SJCRH30 (cell line): ENCODE results near the gene SH3GL2. TPM values are rescaled to one million over a fixed set of nuclear protein-coding genes. Genes with fewer than 3 reads are reported as not detected.

ENCODE experiments used
- DNase-seq, 2 experiments: peaks; one replicate each; pipeline ENCODE4 v3.0.0-alpha.2; 2015 to 2020
- H3K27ac ChIP-seq: fragments of 250-450 bp; sonication (Bioruptor Pico); 2 replicates; pipeline ENCODE4 v1.5.1; 2020; ENCODE audit warnings: mild to moderate bottlenecking, moderate library complexity
- H3K27me3 ChIP-seq: fragments of 250-450 bp; sonication (Bioruptor Pico); 2 replicates; pipeline ENCODE4 v1.5.1; 2020; ENCODE audit warnings: mild to moderate bottlenecking, moderate library complexity
- H3K36me3 ChIP-seq: fragments of 250-450 bp; sonication (Bioruptor Pico); 2 replicates; pipeline ENCODE4 v1.5.1; 2020; ENCODE audit warnings: mild to moderate bottlenecking, moderate library complexity
- H3K4me1 ChIP-seq: fragments of 250-450 bp; sonication (Bioruptor Pico); 2 replicates; pipeline ENCODE4 v1.5.1; 2020; ENCODE audit warnings: mild to moderate bottlenecking, moderate library complexity
- H3K4me3 ChIP-seq: fragments of 250-450 bp; sonication (Bioruptor Pico); 2 replicates; pipeline ENCODE4 v1.5.1; 2020; ENCODE audit warnings: mild to moderate bottlenecking, moderate library complexity
- H3K9me3 ChIP-seq: fragments of 250-450 bp; sonication (Bioruptor Pico); replicated peaks from 2 replicates; pipeline ENCODE4 v1.5.1; 2020; ENCODE audit warnings: mild to moderate bottlenecking, moderate library complexity
- total RNA-seq: library from RNA; depleted of rRNA; stranded (reverse); fragments of >200 nt; shearing (Covaris generic); gene quantifications from 2 replicates; pipeline ENCODE4 v1.2.3, GENCODE V29; 2014

Gene SH3GL2
- total RNA-seq, 1 experiment from 2014 or later: 0.10 TPM

DNA sequence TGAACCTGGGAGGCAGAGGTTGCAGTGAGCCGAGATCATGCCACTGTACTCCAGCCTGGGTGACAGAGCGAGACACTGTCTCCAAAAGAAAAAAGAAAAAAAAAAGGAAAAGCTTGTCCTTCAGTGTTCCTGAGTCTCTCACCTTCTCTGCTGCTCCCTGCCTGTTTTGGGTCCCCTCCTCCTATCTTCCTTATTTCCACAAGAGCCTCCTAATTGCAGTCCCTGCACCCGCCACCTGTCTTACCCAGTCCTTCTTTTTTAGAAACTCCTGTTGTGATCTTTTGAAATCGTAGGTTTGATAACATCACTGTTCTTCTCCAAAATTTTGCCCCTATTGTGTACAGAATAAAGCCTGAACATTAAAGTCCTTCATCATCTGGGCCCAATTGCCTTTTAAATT lies 234.9 kb downstream of the SH3GL2 start:
- Histone ChIP-seq H3K4me1 (no peaks in the 10 kb centered on the region), H3K4me3 (no peak overlapping the region), H3K9me3 (no peaks in the 10 kb centered on the region), H3K36me3 (no peaks in the 10 kb centered on the region), H3K27ac (no peak overlapping the region), H3K27me3 (no peaks in the 10 kb centered on the region)
- DNase-seq: no peak

DNA sequence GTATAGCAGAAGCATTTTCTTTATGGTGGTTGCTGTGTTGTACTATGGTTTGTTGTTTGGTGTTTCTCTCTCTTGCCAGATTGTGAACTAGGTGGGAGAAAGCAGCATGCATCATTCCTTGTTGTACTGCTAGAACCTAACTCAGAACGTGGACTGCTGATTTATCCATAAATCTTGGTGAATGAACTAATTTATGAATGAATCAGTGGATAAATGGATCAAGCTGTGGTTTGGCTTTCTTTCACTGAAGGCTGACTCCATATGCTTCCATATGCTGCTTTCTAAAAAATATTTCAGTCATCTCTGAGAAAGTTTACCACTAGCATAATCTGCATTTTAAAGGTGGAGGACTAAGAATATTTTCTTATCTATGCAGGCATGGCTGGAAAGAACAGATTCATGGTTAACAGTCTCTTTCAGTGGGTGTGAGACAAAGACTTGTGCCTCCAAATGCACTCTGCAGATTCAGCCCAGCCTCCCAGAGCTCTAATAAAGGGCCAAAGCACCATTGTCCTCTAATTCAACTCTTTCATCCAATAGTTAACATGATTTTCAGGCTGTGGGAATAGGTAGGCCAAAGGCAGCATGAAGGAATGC lies 237.7 kb downstream of the SH3GL2 start:
- Histone ChIP-seq H3K9me3 (no peaks in the 10 kb centered on the region), H3K4me1 (no peaks in the 10 kb centered on the region), H3K36me3 (no peaks in the 10 kb centered on the region), H3K27ac (no peak overlapping the region), H3K27me3 (no peaks in the 10 kb centered on the region), H3K4me3 (no peak overlapping the region)
- no peak for DNase-seq

DNA sequence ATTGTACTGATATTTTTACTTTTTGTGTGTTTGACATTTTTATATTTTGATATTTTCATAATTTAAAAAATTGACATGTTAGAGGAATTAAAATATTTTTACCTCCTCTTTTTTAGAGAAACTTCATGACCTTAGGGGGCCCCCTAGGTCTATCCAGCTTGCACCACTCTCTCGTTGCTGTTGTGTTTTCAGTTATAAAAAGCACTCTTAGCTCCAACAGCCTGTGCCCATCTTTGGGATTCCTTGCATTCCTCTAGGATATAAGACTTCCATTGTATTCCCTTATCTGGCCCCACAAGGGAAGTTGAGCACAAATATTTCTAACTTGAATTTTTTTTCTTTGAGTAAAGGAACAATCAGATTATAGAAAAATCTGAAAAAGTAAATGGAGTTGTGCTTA lies 245.3 kb downstream of the SH3GL2 start:
- peak; percentile 27 to 43 for DNase-seq

DNA sequence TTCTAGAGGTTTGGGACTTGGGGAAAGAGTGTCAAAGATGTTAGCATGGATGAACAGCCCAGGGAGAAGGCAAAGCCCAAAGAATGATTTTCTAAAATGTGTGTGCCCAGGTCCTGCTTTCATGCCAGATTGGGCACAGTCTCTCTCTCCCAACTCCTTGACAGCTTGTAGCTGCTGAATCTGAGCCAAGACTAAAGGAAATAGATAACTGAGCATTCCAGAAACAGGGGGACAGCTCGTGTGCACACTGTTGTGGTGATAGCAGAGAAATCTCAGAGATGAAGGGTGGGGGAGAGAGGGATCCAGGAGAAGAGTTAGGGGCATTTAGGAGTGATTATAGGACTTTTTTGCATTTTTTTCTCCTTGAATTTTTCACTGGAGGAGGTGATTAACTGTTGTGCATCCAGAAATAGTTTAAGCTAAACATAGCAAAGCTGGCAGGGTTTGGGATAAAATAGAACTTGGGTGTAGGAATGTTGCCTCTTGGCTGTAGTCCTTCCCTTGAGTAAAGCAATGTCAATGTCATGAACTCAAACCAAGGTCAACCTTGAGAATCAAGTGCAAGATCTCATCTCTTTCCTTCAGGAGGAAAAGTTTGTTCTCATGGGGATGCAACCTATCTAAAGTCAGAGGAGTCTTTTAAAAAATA lies 245.9 kb downstream of the SH3GL2 start:
- Histone ChIP-seq H3K4me3 (no peak overlapping the region), H3K36me3 (no peaks in the 10 kb centered on the region), H3K27ac (peak overlapping the region; percentile 34; the same call in 1 of the 2 replicates), H3K4me1 (peaks cover 4% of the 10 kb centered on the region; the same call in 1 of the 2 replicates), H3K27me3 (no peaks in the 10 kb centered on the region), H3K9me3 (no peaks in the 10 kb centered on the region)
- peak in 1 of 2 experiments; percentile 3 for DNase-seq

More for the DNA sequence above, 245.3 kb downstream of the SH3GL2 start:
- Histone ChIP-seq H3K27me3 (no peaks in the 10 kb centered on the region), H3K4me1 (peaks cover 4% of the 10 kb centered on the region; the same call in 1 of the 2 replicates), H3K27ac (peak overlapping the region; percentile 34; the same call in 1 of the 2 replicates), H3K36me3 (no peaks in the 10 kb centered on the region), H3K9me3 (no peaks in the 10 kb centered on the region), H3K4me3 (no peak overlapping the region)

DNA sequence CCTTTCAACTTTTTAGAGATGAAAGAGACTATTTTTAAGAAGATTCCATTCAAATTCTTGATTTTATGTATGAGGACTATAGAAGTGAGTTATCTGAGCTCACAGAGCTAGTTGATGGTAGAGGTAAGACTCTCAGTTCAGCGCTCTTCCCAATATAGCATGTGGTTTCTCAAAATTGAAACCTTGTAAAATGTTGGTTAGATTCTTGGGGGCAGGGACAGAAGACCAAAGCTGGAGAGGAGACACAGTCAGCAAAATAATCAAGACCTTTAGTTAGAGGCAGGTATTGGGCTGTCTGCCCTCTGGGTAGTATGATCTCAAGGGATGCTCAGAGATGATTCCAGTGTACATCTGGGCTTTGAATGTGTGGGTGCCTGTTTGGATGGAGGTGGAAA lies 246.4 kb downstream of the SH3GL2 start:
- H3K27ac ChIP-seq: no peak overlapping the region
- H3K27me3 ChIP-seq: no peaks in the 10 kb centered on the region
- H3K4me1 ChIP-seq: peaks cover 4% of the 10 kb centered on the region; the same call in 1 of the 2 replicates
- no peak for DNase-seq
- H3K36me3 ChIP-seq: no peaks in the 10 kb centered on the region
- H3K9me3 ChIP-seq: no peaks in the 10 kb centered on the region
- H3K4me3 ChIP-seq: no peak overlapping the region

DNA sequence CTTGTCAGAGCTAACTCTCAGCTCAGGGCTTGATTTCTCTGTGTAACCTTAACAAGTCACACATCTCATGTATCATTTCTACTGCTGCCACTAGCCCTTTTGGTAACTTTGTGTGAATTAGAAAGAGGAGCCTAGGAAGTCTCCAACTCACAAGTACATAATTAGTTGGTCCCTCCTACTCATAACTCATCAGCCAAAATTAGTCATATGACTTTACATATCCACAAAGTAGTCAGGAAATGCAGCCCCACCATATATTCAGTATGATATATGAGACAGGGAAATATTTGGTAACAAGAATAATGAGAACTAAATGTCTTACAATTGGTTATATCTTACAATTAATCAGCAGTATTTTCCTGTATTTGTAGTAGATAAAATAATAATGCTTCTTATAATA lies 250.2 kb downstream of the SH3GL2 start:
- Histone ChIP-seq H3K36me3 (no peaks in the 10 kb centered on the region), H3K27me3 (no peaks in the 10 kb centered on the region), H3K9me3 (no peaks in the 10 kb centered on the region), H3K27ac (no peak overlapping the region), H3K4me1 (peaks cover 4% of the 10 kb centered on the region; the same call in 1 of the 2 replicates), H3K4me3 (no peak overlapping the region)
- DNase-seq: no peak

DNA sequence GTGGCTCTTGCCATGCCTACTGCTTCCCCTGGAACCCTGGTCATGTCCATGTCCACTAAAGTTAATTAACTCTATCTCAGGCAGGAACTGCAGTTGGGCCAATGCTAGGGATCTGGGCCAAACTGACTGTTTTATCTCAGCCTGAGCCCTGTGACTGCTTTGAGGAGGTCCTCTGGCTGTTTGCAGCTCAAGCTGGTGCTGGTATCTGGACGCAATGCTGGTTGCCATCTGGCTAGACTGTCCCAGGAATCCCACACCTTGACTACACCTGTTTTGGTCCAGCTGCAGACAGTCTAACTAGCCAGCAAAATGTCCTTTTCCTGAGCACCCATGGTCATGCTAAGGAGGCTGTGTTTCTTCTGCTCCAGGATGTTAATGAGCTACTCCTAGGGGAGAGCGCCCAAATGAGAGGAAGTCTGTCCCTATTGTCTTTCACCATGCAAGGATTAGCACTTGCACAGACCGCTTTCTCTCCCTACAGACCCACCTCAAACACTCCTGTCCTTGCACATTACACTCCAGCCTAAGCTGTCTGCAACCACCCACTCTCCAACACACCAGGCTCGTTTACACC lies 251.0 kb downstream of the SH3GL2 start:
- Histone ChIP-seq H3K9me3 (no peaks in the 10 kb centered on the region), H3K36me3 (no peaks in the 10 kb centered on the region), H3K4me1 (no peaks in the 10 kb centered on the region), H3K27me3 (no peaks in the 10 kb centered on the region), H3K27ac (no peak overlapping the region), H3K4me3 (no peak overlapping the region)
- no peak for DNase-seq

DNA sequence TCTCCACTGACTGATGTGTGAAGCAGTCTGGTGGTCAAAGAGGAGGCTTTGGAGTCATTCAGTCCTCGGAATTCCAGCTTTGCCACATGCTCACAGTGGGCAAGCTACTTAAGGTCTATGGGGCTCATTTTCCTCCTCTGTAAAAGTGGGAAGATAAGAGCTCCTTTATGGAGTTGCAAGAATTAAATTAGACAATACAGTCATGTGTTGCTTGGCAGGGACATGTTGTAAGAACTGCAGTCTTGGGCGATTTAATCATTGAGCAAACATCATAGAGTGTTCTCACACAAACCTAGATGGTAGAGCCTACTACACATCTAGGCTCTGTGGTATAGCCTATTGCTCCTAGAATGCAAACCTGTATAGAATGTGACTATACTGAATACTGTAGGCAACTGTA lies 253.9 kb downstream of the SH3GL2 start:
- Histone ChIP-seq H3K4me1 (no peaks in the 10 kb centered on the region), H3K27ac (no peak overlapping the region), H3K9me3 (no peaks in the 10 kb centered on the region), H3K27me3 (no peaks in the 10 kb centered on the region), H3K36me3 (no peaks in the 10 kb centered on the region), H3K4me3 (no peak overlapping the region)
- no peak for DNase-seq

DNA sequence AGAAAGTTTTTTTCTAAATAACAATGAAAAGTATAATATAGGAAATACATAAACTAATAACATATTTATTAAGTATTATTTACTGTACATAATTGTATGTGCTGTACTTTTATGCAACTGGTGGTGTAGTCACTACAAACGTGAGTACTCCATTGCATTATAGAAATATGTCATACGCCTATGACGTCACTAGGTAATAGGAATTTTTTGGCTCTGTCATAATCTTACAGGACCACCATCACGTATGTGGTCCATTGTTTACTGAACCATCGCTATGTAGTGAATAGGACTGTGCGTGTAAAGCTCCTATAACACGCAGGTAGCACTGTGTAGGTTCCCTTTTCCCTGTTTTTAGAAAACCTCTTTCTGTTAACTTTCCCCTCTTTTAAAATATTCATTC lies 255.0 kb downstream of the SH3GL2 start:
- Histone ChIP-seq H3K36me3 (no peaks in the 10 kb centered on the region), H3K27ac (no peak overlapping the region), H3K4me3 (no peak overlapping the region), H3K9me3 (no peaks in the 10 kb centered on the region), H3K27me3 (no peaks in the 10 kb centered on the region), H3K4me1 (no peaks in the 10 kb centered on the region)
- DNase-seq: no peak

DNA sequence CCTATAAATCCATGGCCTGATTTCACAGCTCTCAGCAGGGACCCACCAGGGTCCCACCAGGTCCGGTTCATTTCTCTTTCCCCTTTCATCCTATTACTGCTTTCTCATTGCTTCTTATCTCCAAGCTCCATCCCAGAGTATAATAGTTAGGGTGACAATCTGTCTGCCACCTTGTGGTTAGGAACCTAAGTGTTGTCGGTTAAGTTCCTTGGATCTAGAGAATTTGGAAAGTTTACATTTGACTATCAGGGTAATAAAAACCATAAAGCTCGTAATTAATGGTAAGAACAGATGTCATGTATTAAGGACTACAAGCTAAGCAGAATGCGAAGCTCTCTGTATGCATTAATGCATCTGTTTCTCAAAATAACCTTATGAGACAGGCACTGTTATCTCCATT lies 259.1 kb downstream of the SH3GL2 start:
- DNase-seq: no peak
- H3K27me3 ChIP-seq: no peaks in the 10 kb centered on the region
- H3K9me3 ChIP-seq: no peaks in the 10 kb centered on the region
- H3K4me1 ChIP-seq: peaks cover 9% of the 10 kb centered on the region; the same call in 1 of the 2 replicates
- H3K4me3 ChIP-seq: no peak overlapping the region
- H3K27ac ChIP-seq: no peak overlapping the region
- H3K36me3 ChIP-seq: no peaks in the 10 kb centered on the region

DNA sequence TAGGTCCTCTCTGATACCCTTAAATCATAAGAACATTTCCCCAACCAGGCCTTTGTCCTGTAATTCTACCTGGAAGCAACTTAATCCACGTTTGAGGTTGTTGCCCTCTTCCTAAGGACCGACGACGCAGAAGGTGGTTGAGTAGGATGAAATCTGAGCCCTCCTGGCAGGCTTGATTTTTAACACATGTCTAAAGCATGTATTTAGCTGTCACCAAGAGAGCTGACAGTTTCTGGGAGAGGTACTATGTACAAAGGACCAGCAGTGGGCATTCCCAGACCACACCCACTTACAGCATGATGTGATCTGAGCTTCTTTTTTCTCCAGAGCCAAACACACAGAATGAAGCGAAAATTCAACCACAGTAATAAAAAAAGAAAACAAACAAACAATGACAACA lies 260.9 kb downstream of the SH3GL2 start:
- H3K36me3 ChIP-seq: no peaks in the 10 kb centered on the region
- H3K9me3 ChIP-seq: no peaks in the 10 kb centered on the region
- H3K4me3 ChIP-seq: no peak overlapping the region
- peak; percentile 46 to 70 for DNase-seq
- peaks cover 9% of the 10 kb centered on the region; the same call in 1 of the 2 replicates for H3K4me1 ChIP-seq
- H3K27me3 ChIP-seq: no peaks in the 10 kb centered on the region
- H3K27ac ChIP-seq: peak overlapping the region; percentile 41

DNA sequence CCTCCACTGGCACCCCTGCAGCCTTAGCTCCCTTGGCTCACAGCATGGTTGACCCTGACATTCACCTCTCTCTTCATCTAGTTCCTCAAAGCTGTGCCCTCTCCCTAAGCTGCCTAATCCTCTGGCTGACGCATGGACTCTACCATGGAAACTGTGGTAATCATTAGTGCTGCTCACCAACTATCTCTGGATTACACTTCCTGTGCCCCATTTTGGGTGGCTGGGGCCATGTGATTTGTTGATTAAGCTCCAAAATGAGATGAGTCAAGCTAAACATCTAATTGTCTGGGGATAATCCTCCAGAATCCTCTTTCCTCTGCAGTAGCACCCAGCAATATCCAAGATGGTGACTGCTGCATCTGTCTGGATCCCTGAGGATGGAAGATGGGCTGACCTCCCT lies 264.4 kb downstream of the SH3GL2 start:
- H3K4me1 ChIP-seq: peaks cover 9% of the 10 kb centered on the region; the same call in 1 of the 2 replicates
- H3K27me3 ChIP-seq: no peaks in the 10 kb centered on the region
- DNase-seq: no peak
- H3K36me3 ChIP-seq: no peaks in the 10 kb centered on the region
- H3K9me3 ChIP-seq: no peaks in the 10 kb centered on the region
- H3K4me3 ChIP-seq: no peak overlapping the region
- no peak overlapping the region for H3K27ac ChIP-seq
